ENCODE results near the gene POLD2.

Gene POLD2

GRCh38 chr7:44094883-44095592 lies 28.3 kb downstream of the POLD2 start:
- H3K4me1 ChIP-seq (ENCODE audit: control insufficient read depth, insufficient read depth, low read length): no peaks in the 10 kb centered on the region
- no peak overlapping the region for H3K4me3 ChIP-seq (ENCODE audit: low read depth, low read length)
- H3K27me3 ChIP-seq (ENCODE audit: control insufficient read depth, insufficient read depth, low read length): no peaks in the 10 kb centered on the region
- H3K27ac ChIP-seq (ENCODE audit: low read depth, low read length): no peak overlapping the region
- H3K36me3 ChIP-seq (ENCODE audit: control insufficient read depth, insufficient read depth, low read length): no peaks in the 10 kb centered on the region
- H3K9ac ChIP-seq (ENCODE audit: low read length): no peak overlapping the region
- no peaks in the 10 kb centered on the region for H3K9me3 ChIP-seq (ENCODE audit: control insufficient read depth, insufficient read depth, low read depth, low read length)

- no peaks in the 10 kb centered on the region for H3K4me1 ChIP-seq (ENCODE audit: control insufficient read depth, insufficient read depth, low read length)
- H3K27ac ChIP-seq (ENCODE audit: low read depth, low read length): no peak overlapping the region
- H3K36me3 ChIP-seq (ENCODE audit: control insufficient read depth, insufficient read depth, low read length): no peaks in the 10 kb centered on the region
- no peaks in the 10 kb centered on the region for H3K27me3 ChIP-seq (ENCODE audit: control insufficient read depth, insufficient read depth, low read length)
- H3K4me3 ChIP-seq (ENCODE audit: low read depth, low read length): no peak overlapping the region
- H3K9me3 ChIP-seq (ENCODE audit: control insufficient read depth, insufficient read depth, low read depth, low read length): no peaks in the 10 kb centered on the region
- H3K9ac ChIP-seq (ENCODE audit: low read length): no peak overlapping the region
Observed at GRCh38 chr7:44094365-44094764, 29.0 kb downstream of the POLD2 start.

GRCh38 chr7:44093102-44093641 lies 30.2 kb downstream of the POLD2 start:
- Histone ChIP-seq H3K27me3 (ENCODE audit: control insufficient read depth, insufficient read depth, low read length) (no peaks in the 10 kb centered on the region), H3K4me1 (ENCODE audit: control insufficient read depth, insufficient read depth, low read length) (no peaks in the 10 kb centered on the region), H3K9ac (ENCODE audit: low read length) (no peak overlapping the region), H3K9me3 (ENCODE audit: control insufficient read depth, insufficient read depth, low read depth, low read length) (no peaks in the 10 kb centered on the region), H3K27ac (ENCODE audit: low read depth, low read length) (no peak overlapping the region), H3K4me3 (ENCODE audit: low read depth, low read length) (no peak overlapping the region), H3K36me3 (ENCODE audit: control insufficient read depth, insufficient read depth, low read length) (no peaks in the 10 kb centered on the region)

- H3K9me3 ChIP-seq (ENCODE audit: control insufficient read depth, insufficient read depth, low read depth, low read length): no peaks in the 10 kb centered on the region
- no peak overlapping the region for H3K9ac ChIP-seq (ENCODE audit: low read length)
- no peaks in the 10 kb centered on the region for H3K4me1 ChIP-seq (ENCODE audit: control insufficient read depth, insufficient read depth, low read length)
- H3K4me3 ChIP-seq (ENCODE audit: low read depth, low read length): no peak overlapping the region
- no peak overlapping the region for H3K27ac ChIP-seq (ENCODE audit: low read depth, low read length)
- no peaks in the 10 kb centered on the region for H3K36me3 ChIP-seq (ENCODE audit: control insufficient read depth, insufficient read depth, low read length)
- H3K27me3 ChIP-seq (ENCODE audit: control insufficient read depth, insufficient read depth, low read length): peaks cover 9% of the 10 kb centered on the region
Observed at GRCh38 chr7:44087911-44088838, 35.2 kb downstream of the POLD2 start.

GRCh38 chr7:44086627-44087026 lies 36.7 kb downstream of the POLD2 start:
- H3K27me3 ChIP-seq (ENCODE audit: control insufficient read depth, insufficient read depth, low read length): peaks cover 9% of the 10 kb centered on the region
- H3K27ac ChIP-seq (ENCODE audit: low read depth, low read length): no peak overlapping the region
- H3K4me1 ChIP-seq (ENCODE audit: control insufficient read depth, insufficient read depth, low read length): no peaks in the 10 kb centered on the region
- H3K36me3 ChIP-seq (ENCODE audit: control insufficient read depth, insufficient read depth, low read length): no peaks in the 10 kb centered on the region
- no peak overlapping the region for H3K9ac ChIP-seq (ENCODE audit: low read length)
- no peaks in the 10 kb centered on the region for H3K9me3 ChIP-seq (ENCODE audit: control insufficient read depth, insufficient read depth, low read depth, low read length)
- no peak overlapping the region for H3K4me3 ChIP-seq (ENCODE audit: low read depth, low read length)

GRCh38 chr7:44085546-44085945 lies 37.8 kb downstream of the POLD2 start:
- Histone ChIP-seq H3K27ac (ENCODE audit: low read depth, low read length) (no peak overlapping the region), H3K4me3 (ENCODE audit: low read depth, low read length) (no peak overlapping the region), H3K4me1 (ENCODE audit: control insufficient read depth, insufficient read depth, low read length) (no peaks in the 10 kb centered on the region)

GRCh38 chr7:44084701-44085100 lies 38.6 kb downstream of the POLD2 start:
- Histone ChIP-seq H3K9ac (ENCODE audit: low read length) (no peak overlapping the region), H3K4me3 (ENCODE audit: low read depth, low read length) (no peak overlapping the region), H3K27me3 (ENCODE audit: control insufficient read depth, insufficient read depth, low read length) (peaks cover 9% of the 10 kb centered on the region), H3K36me3 (ENCODE audit: control insufficient read depth, insufficient read depth, low read length) (peaks cover 12% of the 10 kb centered on the region), H3K9me3 (ENCODE audit: control insufficient read depth, insufficient read depth, low read depth, low read length) (no peaks in the 10 kb centered on the region), H3K27ac (ENCODE audit: low read depth, low read length) (no peak overlapping the region), H3K4me1 (ENCODE audit: control insufficient read depth, insufficient read depth, low read length) (no peaks in the 10 kb centered on the region)

More at GRCh38 chr7:44085546-44085945, 37.8 kb downstream of the POLD2 start:
- H3K9ac ChIP-seq (ENCODE audit: low read length): no peak overlapping the region
- H3K9me3 ChIP-seq (ENCODE audit: control insufficient read depth, insufficient read depth, low read depth, low read length): no peaks in the 10 kb centered on the region
- H3K36me3 ChIP-seq (ENCODE audit: control insufficient read depth, insufficient read depth, low read length): peaks cover 4% of the 10 kb centered on the region; the same call in 1 of the 2 replicates
- peaks cover 9% of the 10 kb centered on the region for H3K27me3 ChIP-seq (ENCODE audit: control insufficient read depth, insufficient read depth, low read length)

- no peak overlapping the region for H3K27ac ChIP-seq (ENCODE audit: low read depth, low read length)
- no peak overlapping the region for H3K4me3 ChIP-seq (ENCODE audit: low read depth, low read length)
- H3K9me3 ChIP-seq (ENCODE audit: control insufficient read depth, insufficient read depth, low read depth, low read length): no peaks in the 10 kb centered on the region
- peaks cover 9% of the 10 kb centered on the region for H3K27me3 ChIP-seq (ENCODE audit: control insufficient read depth, insufficient read depth, low read length)
- H3K36me3 ChIP-seq (ENCODE audit: control insufficient read depth, insufficient read depth, low read length): peaks cover 20% of the 10 kb centered on the region
- no peaks in the 10 kb centered on the region for H3K4me1 ChIP-seq (ENCODE audit: control insufficient read depth, insufficient read depth, low read length)
- H3K9ac ChIP-seq (ENCODE audit: low read length): no peak overlapping the region
Observed at GRCh38 chr7:44083796-44084195, 39.6 kb downstream of the POLD2 start.

GRCh38 chr7:44082541-44083207 lies 40.7 kb downstream of the POLD2 start:
- peaks cover 32% of the 10 kb centered on the region for H3K36me3 ChIP-seq (ENCODE audit: control insufficient read depth, insufficient read depth, low read length)
- H3K4me1 ChIP-seq (ENCODE audit: control insufficient read depth, insufficient read depth, low read length): no peaks in the 10 kb centered on the region
- H3K4me3 ChIP-seq (ENCODE audit: low read depth, low read length): peak overlapping the region; percentile 78
- H3K27me3 ChIP-seq (ENCODE audit: control insufficient read depth, insufficient read depth, low read length): peaks cover 9% of the 10 kb centered on the region
- H3K9me3 ChIP-seq (ENCODE audit: control insufficient read depth, insufficient read depth, low read depth, low read length): no peaks in the 10 kb centered on the region
- H3K9ac ChIP-seq (ENCODE audit: low read length): peak overlapping the region; percentile 35
- no peak overlapping the region for H3K27ac ChIP-seq (ENCODE audit: low read depth, low read length)

- H3K27me3 ChIP-seq (ENCODE audit: control insufficient read depth, insufficient read depth, low read length): peaks cover 9% of the 10 kb centered on the region
- no peak overlapping the region for H3K9ac ChIP-seq (ENCODE audit: low read length)
- no peaks in the 10 kb centered on the region for H3K9me3 ChIP-seq (ENCODE audit: control insufficient read depth, insufficient read depth, low read depth, low read length)
- no peaks in the 10 kb centered on the region for H3K4me1 ChIP-seq (ENCODE audit: control insufficient read depth, insufficient read depth, low read length)
- H3K36me3 ChIP-seq (ENCODE audit: control insufficient read depth, insufficient read depth, low read length): peaks cover 45% of the 10 kb centered on the region
- H3K27ac ChIP-seq (ENCODE audit: low read depth, low read length): no peak overlapping the region
- H3K4me3 ChIP-seq (ENCODE audit: low read depth, low read length): peak overlapping the region; percentile 96
Observed at GRCh38 chr7:44081266-44081748, 42.0 kb downstream of the POLD2 start.

Measured in HUES6 (cell line).